T follicular helper cell (primary cell): ENCODE data around the gene ATP5ME.
"Not testable (repeated sequence)": the region's sequence is repeated elsewhere in the genome, so short reads cannot be mapped to it uniquely, and the experiment has no call there.

ENCODE experiments used
- DNase-seq: peaks from one replicate; pipeline ENCODE4 v3.0.0-alpha.2; 2020; ENCODE audit warnings: low read depth

ATP5ME gene

DNA sequence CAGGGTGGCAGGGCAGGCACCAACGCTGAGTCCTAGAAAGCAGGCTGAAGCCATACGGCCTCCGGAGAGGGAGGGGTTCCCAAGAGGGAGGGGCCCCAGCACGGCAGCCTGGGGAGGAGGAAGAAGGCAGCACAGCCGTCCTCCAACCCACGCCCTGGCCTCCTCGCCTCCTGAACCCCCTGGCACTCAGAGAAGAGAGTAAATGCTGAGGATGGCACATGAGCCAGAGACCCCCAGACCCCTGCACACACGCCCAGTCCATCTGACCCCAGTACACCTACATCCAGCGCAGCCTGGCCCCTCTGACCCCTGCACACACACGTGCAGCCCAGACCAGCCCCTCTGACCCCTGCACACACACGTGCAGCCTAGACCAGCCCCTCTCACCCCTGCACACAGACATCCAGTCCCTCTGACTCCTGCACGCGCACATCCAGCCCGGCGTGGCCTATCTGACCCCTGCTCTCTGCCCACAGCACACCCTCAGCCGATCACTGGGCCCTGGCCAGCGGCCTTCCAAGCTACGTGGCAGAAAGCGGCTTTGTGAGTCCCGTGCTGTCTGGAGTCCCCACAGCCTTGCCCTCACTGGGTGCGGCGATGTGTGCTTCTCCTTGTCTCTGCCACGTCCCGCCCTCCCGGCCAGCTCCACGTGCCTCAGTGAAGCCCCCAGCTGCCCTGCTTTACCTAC lies 18.5 kb downstream of the ATP5ME start:
- DNase-seq: no peak

DNA sequence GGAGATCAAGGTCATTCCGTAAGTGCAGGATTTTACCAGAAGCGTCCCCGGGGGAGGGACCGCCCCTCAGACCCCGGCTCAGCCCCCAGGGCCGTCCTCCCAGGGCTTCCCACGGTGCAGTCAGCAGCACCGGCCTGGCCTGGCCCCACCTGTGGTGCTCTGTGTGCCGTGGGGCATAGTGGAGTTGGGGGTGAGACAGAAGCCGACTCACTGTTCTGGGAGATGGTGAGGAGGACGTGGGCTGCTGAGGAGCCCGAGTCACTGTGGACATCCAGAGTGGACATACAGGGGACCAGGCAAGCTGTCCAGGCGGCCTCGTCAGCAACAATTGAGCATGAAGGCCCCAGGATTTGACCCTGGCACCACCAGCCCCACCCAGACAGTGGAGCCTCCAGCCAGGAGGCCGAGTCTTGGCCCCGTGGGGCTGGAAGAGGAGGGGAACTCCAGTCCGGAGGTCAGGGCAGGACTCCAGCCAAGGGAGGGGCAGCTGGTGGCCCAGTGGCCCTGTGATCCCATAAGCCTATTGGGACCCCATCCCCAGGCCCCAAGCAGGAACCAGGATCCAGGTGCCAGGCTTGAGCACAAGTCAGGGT lies 19.1 kb downstream of the ATP5ME start:
- DNase-seq: no peak

DNA sequence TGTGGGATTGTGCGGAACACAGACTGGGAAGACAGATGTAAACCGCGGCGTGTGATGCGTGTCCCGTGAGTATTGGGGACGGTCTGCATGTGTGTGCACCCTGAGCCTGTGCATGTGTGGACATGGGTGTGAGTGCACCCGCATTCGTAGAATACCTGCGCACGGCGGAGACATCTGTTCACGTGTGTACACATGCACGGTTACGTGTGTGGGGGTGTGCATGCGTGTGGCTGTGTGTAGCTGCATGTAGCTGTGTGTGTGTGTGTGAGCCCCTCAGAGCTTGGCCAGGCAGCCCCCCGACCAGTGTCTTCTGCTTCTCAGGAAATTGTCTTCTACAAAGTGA lies 19.6 kb downstream of the ATP5ME start:
- DNase-seq: no peak

DNA sequence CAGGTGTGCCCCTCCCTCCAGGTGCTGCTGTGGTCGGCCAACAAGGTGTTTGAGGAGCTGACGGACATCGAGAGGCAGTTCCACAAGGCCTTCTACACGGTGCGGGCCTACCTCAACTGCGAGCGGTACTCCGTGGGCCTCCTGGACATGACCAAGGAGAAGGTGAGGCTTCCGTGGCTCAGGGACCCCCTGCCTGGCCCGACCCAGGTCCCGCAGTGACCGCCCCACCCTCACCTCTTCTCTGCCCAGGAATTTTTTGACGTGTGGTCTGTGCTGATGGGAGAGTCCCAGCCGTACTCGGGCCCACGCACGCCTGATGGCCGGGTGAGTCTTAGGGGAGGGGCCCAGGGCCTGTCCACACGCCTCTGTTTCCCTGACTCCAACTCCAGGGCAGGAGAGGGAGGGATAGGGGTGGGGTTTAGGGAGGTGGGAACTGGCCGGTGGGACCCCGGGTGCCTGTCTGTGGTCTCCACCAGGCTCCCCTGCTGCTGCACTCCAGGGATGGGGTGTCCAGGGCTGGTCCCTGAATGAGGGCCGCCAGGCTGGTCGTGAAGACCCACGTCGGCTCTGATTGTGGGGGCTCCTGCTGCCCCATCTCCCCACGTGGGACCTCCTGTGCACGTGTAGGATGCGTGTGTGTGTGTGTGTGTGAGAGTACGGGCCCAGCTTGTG lies 20.1 kb downstream of the ATP5ME start:
- DNase-seq: no peak

DNA sequence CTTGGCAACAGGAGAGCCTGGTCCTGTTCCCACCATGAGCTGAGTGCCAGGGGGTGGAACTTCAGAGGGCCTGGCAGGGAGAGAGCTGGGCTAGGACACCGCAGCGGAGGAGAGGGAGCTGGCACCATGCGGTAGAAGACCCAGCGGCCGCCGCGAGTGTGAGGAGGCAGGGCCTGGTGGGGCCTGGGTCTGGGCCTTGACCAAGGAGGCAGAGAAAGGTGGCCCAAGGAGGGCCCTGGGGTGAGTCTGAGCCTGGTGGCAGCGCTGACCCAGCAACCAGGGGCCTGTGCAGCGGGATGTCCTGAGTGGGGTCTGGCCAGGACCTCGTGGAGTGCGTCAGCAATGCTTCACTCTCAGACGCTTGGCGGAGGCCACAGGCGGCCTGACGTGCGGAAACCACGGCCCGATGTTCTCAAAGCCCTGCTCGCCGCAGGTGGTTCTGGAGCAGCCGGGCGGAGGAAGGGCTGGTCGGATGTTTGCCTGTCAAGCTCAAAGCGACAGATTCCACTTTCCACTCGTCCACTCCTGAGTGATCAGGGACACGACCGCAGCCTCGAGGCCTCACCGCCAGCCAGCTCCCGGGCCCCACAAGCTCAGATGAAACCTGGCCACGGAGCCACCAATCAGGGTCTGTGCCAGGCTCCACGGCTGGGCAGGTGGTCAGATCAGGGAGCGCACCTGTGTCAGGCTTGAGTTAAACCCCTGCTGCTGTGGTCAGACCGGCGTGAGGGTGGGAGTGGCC lies 20.8 kb downstream of the ATP5ME start:
- no peak for DNase-seq

DNA sequence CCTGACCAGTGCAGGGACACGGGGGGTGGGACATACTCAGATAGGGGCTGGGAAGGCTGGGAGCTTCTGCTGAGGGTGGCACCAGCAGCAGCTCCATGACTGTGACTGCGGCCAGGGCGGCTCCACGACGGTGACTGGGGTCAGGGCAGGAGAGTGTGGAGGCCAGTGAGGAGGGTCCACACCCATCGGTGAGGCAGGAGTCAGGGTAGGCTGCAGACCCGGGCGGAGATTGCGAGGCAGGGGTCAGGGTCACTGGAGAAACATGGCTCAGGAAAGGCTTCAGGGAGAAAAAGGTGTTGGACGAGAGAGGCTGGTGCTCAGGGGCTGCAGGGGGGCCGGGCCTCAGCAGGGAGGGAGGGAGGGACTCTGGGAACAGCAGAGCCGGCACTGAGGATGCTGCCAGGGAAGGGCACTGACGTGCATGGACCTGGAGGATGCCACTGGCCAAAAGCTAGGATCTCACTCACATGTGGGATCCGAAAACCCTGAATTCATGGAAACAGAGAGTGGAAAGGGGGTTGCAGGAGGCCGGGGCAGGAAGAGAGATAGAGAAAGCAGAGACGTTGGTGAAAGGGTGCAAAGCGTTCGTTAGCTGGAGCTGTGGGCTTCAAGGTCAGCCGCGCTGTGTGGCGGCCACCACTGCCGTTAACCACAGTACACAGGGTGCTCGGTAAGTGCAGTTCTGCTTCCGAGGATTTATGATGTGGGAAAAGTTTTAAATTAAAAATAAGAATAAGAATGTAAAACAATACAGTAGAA lies 22.0 kb downstream of the ATP5ME start:
- DNase-seq: no peak

DNA sequence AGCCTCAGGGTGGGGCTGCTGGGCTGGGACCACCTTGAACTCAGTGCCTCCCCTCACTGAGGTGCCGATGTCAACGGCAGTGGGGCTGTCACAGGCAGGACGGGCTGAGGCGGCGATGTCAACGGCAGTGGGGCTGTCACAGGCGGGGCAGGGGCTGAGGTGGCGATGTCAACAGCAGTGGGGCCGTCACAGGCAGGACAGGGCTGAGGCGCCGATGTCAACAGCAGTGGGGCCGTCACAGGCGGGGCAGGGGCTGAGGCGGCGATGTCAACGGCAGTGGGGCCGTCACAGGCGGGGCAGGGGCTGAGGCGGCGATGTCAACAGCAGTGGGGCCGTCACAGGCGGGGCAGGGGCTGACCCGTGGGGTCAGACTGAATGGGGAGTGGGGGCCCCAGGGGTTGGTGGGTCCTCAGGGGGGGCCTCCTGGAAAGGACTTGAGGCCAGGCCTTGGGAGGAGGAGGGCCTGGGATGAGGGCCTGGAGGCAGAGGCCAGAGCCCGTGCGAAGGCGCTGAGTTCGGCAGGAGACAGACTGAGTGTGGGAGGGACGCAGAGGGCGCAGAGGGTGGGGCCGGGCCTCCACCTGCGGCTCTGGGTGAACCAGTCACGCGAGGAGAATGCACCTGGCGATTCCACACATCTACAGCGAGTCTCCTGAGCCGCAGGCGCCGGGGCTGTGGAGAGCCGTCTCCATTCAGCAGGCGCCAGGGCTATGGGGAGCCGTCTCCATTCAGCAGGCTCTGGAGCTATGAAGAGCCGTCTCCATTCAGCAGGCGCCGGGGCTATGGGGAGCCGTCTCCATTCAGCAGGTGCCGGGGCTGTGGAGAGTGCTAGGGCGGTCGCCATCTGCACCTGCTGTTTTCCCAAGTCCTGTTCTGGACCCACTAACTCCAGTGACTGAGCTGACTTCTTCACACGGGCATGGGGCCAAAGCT lies 22.9 kb downstream of the ATP5ME start:
- DNase-seq: no peak

DNA sequence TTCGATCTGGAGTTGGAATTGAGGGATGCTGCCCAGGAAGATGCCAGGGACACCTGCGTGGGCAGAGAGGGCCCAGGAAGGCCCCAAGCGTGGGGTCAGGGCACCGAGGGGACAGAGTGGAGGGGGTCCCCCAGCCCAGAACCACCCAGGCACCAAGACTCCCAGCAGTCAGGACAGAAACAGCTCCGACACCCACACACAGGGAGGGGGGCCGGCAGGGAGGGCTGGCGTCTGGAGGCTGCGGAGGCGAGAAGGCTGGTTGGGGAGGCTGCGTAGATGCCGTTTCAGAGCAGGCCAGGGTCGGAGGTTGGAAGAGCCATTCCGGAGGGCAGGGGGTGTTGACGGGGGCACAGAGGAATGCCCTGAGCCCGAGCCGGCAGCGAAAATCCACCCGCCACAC lies 23.6 kb downstream of the ATP5ME start:
- no peak for DNase-seq

DNA sequence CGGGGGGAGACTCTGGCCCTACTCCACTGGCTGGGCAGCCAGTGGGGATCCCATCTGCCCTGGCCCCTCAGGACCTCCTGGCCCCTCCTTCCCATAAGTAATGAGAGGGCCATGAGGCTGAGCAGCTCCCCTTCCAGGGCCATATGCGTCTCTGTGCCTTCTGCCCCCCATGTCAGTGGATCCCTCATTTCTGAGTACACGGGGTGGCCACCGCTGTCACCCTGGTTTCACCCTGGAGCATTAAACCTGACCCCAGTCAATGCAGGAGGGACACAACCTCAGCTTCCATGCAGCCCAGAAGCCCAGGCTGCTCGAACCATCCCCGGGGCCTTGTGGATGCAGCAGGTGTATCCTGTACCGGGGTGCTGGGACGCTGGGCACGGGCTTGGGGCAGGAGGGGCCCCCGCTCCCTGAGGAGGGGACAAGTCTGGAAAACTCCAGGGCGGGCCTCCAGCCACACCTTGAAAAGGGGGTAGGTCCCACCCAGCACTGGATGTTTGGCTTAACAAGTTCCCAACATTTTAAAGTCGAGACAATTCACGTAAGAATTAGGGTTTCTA lies 24.2 kb downstream of the ATP5ME start:
- no peak for DNase-seq

DNA sequence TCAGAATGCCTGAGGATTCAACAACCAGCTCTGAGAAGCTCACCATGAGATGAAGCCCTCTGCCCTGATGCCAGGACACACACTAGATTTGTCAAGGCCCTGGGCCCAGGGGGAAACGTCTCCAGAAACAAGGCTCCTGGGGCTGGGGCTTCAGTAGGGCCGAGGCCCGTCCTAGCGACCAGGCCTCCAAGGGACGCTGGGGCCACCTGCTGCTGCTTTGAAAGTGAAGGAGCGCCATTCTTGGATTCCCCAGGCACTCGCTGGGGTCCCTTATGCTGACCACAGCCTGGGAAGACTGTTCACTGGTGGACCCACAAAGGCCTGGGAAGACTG lies 24.8 kb downstream of the ATP5ME start:
- no peak for DNase-seq

DNA sequence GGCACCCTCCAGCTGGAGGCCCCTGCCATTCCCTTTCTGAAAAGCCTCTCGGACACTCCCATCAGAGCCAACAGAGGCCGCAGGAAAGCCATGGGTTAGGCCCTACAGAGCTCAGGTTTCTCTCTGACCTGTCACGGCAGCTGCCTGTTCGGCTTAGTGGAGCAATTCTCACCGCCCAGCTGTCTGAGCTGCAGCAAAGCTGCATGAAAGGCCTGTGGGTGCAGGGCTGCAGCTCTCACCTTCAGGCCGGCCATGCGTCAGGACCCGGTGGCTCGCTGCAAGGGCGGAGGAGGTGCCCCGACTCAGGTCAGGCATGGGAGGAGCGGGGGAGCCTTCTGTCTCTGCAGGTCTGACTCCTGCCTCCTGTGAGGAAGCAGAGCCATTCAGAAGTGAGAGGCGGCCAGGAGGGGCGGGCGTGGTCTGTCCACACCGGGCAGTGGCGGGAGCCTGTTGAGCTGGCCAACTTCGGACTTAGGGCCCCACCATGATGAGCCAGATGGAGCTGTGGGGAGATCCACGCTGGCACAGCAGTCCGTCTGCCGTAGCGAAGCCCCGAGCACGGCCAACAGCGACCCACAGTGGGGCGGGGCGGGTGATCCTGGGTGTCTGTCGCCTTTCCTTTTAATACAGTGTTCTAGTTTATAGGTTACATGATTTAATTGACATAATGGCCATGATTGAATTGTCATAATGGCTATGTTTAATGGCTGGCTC lies 25.3 kb downstream of the ATP5ME start:
- DNase-seq: no peak

DNA sequence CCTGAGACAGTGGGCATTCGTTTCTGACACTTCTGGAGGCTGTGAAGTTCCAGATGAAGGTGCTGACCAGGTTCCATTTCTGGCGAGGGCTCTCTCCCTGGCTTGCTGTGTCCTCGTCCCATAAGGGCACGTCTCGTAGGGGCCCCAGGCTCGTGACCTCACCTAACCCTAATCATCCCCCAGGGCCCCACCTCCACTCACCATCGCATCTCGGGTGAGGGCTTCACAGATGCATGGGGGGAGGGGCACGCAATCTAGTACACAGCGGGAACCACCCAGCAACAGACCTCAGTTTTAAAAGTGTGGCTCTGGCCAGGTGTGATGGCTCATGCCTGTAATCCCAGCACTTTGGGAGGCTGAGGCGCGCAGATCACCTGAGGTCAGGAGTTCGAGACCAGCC lies 26.6 kb downstream of the ATP5ME start:
- DNase-seq: no peak

DNA sequence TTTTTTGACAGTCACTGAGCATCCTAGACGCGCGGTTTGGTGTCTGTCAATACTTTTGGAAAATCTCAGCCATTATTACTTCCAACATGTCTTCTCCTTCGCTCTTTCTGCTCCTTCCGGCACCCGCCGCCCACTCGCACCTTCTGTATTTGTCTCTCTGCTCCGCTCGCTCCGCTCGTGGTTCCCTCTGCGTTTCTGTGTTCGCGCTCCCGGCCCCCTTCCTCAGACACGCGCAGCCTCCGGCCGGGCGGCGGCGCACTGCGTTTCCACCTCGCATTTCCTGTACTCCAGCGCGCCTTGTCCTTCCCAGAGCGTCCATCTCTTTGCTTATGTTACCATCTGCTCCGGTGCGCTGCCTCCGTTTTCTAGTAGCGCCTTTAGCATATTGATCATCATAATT lies 27.6 kb downstream of the ATP5ME start:
- DNase-seq: no peak

DNA sequence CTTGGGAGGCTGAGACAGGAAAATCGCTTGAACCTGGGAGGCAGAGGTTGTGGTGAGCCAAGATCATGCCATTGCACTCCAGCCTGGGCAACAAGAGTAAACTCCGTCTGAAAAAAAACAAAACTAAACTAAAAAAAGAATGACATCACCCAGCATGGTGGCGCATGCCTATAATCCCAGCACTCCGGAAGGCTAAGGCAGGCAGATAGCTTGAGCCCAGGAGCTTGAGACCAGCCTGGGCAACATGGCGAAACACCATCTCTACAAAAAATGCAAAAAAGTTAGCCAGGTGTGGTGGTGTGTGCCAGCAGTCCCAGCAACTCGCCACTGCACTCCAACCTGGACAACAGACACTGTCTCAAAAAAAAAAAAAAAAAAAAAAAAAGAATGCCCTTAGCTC lies 31.7 kb downstream of the ATP5ME start:
- not testable (repeated sequence) for DNase-seq

DNA sequence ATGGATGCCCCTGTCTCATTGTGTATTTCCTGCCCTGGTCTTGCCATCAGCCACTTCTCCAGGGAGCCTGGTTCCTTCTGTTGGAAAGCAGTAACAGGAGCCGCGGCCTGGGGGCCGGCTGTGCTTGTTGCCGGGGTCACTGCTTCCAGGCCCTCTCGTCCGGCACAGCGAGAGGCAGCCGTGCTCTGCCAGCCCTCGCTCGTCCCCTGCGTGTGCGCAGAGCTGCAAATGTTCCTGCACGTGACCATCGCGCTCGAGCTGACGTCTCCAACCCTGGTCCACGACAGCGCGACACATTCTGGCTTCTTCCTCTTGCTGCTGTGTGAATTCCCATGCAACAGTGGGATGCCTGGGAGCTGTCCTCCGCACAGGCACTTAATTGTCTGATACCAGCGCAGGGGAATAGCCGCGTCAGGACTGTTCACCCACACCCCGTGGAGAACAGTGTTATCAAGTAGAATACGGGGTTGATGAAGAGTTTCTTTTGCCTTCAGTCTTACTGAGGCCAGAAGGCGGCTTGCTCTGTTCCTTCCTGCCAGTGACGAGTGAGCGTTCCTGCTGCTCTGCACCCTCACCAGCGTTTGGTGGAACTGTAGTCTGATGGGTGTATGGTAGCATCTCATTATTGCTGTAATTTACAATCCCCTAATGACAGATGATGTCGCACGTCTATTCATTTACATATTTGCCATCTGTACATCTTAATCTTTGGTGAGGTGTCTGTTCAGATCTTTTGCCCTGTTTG lies 36.4 kb downstream of the ATP5ME start:
- DNase-seq: no peak

DNA sequence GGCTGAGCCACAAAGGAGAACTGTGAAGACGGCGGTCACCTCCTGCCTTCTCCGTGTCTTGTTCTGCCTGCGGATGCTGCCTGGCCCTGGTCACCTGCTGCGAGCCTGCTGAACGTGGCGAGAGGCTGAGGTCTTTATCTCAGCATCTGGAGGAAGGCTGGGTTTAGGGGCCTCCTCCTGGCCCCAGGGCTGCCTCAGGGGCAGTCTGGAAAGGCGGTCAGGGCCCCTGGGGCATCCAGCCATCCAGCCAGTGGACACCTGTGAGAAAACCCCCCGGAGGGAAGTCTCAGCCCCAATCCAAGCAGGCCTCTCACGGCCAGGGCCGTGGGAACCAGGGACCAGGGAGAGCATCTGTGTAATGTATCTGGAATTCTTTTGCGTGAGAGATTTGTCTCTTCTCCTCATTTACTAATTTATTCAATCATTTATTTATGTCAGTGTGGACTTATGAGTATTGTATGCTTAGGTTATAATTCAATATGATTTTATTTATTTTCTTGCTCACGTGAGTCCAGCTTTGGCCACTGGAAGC lies 37.4 kb downstream of the ATP5ME start:
- DNase-seq: no peak

DNA sequence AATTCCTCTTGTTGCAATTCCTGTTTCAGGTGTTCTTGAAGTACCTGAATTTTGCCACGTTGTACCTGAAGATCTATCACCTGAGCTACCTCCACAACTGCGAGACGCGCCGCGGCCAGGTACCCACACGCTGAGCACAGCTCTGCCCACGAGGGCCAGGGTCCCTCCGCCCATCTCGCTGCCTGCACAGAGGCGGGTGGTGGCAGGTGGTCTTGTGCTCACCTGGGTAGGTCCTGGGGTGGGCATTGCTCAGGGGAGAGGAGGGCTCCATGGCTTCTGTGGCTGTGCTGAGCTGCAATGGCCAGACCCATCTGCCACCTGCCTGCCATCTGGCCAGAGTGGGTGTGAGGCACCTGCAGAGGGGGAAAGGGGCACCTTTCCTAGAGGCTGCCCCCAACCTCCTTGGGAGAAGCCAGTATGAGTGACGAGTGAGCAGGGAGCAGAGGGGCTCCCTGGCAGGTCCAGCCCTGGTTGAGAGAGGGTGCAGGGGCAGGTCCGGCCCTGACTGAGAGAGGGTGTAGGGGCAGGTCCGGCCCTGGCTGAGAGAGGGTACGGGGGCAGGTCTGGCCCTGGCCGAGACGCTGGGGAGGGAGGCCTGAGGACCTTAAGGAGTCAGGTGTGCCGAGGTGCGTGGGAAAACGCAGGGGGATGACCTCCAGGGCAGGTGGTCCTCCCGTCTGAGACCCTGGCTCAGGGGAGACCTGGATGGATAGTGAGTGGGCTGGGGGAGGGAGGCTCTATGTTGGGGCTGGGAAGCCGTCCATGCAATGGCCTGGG lies 38.0 kb downstream of the ATP5ME start:
- DNase-seq: no peak

DNA sequence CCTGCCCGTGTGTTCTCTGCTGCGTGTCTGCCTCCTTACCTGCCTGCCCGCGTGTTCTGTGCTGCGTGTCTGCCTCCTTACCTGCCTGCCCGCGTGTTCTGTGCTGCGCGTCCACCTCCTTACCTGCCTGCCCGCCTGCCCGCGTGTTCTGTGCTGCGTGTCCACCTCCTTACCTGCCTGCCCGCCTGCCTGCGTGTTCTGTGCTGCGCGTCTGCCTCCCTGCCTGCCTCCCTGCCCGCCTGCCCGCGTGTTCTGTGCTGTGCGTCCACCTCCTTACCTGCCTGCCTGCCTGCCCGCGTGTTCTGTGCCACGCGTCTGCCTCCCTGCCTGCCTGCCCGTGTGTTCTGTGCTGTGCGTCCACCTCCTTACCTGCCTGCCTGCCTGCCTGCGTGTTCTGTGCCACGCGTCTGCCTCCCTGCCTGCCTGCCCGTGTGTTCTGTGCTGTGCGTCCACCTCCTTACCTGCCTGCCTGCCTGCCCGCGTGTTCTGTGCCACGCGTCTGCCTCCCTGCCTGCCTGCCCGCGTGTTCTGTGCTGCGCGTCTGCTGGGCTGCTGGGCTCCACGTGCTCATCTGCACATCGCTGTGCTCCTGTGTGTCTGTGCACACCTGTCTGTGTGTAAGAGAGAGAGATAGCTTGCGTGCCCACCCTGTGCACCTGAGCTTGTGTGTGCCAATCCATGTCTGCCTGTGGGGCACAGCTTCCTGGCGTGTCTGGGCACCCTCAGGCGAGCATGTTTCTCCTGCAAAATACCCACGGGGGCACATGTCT lies 38.8 kb downstream of the ATP5ME start:
- not testable (repeated sequence) for DNase-seq
